ENCODE data around the gene COG4.
"Not testable (repeated sequence)": the region's sequence is repeated elsewhere in the genome, so short reads cannot be mapped to it uniquely, and the experiment has no call there.

COG4 gene

DNA sequence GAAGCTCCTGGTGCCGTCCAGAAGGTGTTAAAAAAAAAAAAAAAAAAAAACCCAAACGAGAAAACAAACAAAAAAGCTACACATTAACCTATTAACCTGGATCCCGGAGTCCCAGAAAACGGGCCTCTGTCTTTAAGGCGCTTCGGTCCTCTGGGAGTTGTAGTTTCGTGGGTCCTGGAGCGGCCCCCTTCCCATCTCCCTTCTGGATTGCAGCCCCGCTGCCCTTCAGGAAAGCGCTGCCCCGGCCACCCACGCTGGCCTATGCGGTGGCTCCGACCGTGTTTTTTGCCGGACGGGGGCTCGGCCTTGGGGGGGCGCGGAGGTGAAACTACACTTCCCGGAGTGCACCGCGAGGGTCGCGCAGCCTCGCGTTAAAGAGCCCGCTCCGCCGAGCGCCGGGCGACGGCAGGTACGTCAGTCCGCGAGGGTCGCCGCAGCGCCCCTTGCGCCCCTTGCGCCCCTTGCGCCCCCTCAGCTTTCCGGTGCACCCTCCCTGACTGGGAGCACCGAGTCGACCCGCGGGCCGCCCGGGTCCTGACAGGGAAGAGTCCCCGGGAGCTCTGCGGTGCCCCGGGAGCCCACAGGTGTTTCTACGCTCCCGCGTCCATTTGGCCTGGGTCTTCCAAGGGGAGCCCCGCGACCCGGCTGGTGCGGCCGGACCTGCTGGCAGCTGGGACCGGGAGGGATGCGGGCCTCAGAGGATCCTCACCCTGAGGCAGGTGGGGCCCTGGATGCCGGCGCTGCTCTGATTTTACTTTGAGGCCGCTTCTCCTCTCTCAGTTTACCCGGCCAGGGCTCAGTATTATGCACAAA, 68.9 kb downstream of the COG4 start, which contains the start of gene FCSK:
Gene FCSK (plus strand): TSS at position 374 of the 813 bp plus-strand sequence. CDS start 8,596 bp downstream, outside the sequence.
- peak; percentile 60 for DNase-seq

DNA sequence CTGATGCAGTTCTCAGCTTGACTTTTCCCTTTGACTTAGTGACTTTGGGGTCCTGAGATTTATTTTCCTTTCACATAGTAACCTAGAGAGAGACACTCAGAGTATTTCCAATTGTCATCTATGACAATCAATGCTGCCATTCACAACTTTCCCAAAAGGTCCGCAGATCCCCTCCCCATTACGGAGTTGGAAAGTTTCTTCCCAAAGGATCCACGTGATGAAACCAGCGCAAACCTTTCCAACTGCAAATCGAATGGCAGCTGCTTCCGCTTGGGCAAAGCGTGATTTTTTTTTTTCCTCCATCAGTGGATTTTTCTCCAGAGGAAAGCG, 69.5 kb downstream of the COG4 start:
- DNase-seq, result no peak

DNA sequence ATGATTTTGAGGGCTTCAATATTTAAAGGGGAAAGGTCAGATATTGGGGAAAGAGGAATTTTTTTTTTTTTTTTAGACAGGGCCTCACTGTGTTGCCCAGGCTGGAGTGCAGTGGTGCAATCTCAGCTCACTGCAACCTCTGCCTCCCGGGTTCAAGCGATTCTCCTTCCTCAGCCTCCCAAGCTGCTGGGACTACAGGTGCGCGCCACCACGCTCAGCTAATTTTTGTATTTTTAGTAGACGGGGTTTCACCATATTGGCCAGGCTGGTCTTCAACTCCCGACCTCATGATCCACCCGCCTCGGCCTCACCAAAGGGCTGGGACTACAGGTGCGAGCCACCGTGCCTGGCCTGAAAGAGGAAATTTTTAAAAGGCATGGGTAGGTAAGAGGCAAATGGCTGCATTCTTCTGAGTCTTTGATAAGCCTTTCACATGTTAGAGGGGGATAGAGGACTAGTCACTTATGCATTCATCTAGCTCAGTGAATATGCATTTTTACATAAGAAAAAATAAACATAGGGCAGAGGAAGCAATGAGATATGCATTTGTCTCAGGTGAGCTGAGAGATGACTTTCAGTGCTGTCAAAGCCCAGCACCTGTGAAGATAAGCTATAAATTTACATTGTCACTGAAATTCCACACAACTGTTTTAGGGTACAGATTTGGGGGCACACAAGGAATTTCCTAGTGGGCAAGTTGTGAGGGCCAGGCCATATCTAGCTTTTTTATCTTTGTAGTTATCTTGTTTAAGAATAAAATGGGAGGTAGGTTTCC, 70.0 kb downstream of the COG4 start:
- DNase-seq, result no peak

DNA sequence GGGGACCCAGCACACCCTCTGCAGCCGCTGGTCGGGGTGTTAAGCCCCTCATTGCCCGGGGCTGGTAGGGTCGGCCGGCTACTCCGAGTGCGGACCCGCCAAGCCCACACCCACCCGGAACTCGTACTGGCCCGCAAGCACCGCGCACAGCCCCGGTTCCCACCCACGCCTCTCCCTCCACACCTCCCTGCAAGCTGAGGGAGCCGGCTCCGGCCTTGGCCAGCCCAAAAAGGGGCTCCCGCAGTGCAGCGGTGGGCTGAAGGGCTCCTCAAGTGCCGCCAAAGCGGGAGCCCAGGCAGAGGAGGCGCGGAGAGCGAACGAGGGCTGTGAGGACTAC, 72.4 kb downstream of the COG4 start:
- not testable (repeated sequence) for DNase-seq

DNA sequence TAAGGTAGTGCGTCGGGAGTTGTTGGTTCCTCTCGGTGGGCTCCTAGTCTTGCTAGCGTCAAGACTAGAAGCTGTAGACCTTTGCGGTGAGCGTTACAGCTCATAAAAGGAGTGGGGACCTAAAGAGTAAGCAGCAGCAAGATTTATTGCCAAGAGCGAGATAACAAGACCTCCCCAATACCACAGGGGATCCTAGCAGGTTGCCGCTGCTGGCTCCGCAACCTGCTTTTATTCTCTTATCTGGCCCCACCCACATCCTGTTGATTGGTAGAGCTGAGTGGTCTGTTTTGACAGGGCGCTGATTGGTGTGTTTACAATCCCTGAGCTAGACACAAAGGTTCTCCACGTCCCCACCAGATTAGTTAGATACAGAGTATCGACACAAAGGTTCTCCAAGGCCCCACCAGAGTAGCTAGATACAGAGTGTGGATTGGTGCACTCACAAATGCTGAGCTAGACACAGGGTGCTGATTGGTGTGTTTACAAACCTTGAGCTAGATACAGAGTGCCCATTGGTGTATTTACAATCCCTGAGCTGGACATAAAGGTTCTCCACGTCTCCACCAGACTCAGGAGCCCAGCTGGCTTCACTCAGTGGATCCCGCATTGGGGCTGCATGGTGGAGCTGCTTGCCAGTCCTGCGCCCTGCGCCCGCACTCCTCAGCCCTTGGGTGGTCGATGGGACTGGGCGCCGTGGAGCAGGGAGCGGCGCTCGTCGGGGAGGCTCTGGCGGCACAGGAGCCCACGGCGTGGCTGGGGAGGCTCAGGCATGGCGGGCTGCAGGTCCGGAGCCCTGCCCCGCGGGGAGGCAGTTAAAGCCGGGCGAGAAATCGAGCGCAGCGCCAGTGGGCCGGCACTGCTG, 73.0 kb downstream of the COG4 start:
- DNase-seq, result not testable (repeated sequence)

DNA sequence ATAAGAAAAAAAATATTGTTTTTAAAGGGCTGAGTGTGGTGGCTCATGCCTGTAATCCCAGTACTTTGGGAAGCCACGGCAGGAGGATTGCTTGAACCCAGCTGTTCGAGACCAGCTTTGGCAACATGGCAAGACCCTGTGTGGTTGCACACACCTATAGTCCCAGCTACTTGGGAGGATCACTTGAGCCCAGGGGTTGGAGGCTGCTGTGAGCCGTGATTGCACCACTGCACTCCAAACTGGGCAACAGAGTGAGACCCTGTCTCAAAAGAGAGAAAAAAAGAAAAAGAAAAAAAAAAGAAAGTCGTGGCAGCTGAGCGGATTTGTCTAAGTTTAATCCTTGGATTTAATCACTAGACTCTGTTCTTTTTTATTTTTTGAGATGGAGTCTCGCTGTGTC, 75.3 kb downstream of the COG4 start:
- DNase-seq, result no peak

DNA sequence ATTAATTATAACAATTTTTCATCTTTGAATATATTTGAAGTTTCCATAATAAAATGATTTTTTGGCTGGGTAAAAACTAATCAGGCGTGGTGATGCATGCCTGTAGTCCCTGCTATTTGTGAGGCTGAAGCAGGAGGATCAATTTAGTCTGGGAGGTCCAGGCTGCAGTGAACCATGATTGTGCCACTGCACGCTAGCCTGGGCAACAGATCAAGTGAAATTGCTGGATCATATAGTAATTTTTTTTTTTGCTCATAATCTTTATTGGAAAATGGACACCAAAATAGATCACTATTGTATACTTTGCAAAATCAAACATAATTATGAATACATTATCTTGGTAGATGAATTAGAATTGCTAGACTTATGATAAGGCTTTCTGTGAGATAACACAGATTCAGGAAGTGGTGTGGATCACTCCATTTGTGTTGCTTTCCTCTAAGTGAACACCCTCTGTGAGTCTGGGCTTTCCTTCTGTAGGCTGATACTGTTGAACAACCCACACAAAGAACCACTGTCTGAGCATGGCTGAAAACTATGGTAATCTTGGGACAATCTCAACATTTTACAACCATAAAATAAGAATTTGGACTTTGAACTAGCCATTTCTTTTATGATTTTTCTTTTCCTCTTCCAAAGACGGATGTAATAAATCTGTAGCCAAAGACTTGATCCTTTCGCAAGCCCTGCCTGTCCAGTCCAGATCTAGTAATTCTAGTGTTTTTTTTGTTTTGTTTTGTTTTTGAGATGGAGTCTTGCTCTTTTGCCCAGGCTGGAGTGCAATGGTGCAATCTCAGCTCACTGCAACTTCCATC, 78.9 kb downstream of the COG4 start:
- no peak for DNase-seq

DNA sequence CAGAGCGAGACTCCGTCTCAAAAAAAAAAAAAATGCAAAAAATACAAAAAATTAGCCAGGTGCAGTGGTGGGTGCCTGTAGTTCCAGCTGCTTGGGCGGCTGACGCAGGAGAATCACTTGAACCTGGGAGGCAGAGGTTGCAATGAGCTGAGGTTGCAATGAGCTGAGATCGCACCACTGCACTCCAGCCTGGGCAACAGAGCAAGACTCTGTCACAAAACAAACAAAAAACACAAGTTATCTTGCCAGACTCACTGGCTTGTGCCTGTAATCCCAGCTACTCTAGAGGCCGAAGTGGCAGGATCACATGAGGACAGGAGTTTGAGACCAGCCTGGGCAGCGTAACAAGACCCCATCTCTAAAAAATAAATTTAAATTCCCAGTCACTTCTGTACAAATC, 81.0 kb downstream of the COG4 start:
- no peak for DNase-seq

DNA sequence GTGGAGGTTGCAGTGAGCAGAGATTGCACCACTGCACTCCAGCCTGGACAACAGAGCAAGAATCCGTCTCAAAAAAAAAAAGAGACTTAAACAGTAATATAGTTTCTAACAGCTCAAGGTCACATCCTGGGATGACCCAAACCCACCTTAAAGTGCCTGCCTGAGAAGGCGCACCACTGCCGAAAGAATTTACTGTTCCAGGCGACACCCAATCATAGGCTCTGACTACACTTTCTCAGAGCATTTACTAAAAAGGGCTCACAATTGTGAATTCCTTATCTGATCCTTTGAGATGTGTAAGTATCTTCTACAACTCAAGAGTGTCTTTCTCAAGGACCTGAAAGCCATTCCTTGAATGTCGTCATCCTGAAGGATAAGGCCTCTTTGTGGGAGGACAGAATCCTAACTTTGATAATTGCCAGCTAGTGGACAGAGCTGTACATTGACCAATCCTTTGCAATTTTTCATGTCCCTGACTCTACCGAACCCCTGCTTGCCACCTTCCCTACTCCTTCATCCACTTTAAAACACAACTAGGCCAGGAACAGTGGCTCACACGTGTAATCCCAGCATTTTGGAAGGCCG, 81.9 kb downstream of the COG4 start:
- DNase-seq, result no peak

DNA sequence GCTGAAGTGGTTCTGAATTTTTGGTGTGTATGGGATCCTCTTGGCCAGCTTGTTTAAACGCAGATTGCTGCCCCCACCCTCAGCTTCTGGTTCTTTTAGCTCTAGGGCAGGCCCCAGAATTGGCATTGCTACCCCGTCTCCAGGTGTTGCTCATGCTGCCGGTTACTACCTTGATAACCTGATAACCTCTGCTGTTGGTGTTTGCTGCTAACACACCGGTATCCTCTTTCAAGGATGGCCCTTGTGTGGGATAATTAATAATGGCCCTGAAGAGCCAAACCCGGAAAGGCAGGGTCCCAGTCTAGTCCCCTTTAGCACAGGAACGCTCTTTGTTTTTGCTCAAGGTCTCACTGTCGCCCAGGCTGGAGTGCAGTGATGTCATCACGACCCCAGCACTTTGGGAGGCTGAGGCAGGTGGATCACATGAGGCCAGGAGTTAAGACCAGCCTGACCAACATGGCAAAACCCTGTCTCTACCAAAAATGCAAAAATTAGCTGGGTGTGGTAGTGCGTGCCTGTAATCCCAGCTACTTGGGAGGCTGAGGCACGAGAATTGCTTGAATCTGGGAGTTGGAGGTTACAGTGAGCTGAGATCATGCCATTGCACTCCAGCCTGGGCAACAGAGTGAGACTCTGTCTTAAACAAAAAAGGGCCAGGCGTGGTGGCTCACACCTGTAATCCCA, 83.2 kb downstream of the COG4 start:
- no peak for DNase-seq

DNA sequence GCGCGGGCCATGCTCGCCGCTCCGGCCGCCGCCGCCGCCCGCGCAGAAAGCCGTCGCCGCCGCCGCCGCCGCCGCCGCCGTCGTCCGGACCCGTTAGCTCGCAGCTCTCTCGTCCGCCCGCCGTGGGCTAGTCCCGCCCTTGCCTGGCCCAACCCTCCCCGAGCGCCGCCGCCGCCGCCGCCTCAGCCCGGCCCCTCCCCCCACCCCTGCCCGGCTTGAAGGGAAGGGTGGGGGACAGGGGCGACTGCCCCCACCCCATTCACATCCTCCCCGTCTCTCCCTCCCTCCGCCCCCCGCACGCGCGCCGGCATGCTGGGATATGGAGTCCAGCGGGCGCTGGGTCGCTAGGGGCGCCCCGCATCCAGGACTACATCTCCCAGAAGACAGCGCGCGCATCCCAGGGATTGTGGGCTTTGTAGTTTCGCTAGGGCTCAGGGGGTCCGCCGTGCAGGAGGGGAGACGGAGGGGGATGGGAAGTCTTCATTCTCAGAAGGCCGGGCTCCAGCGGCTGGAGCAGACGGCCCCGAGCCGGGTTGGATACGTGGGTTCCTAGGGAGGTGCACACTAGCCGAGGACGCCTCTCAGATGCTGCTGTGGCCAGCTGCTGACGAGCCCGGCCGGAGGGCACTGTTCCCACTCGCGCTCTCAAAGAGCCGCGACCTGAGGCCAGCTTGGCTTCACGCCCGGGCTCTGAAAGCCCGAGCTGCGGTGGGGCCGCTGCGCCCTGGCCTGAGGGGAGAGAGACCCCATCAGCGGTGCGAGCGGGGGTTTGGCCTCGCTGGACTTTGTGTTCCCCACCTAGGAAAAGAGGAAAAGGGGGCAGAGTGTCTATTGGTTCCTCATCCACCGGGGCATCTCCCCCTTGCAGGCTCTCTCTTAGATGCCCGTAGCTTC, 84.1 kb downstream of the COG4 start, which contains the start of gene ST3GAL2:
Gene ST3GAL2 (minus strand): TSS at position 132 of the 894 bp plus-strand sequence. CDS start 40,570 bp downstream, outside the sequence.
- DNase-seq, result peak; percentile 98

DNA sequence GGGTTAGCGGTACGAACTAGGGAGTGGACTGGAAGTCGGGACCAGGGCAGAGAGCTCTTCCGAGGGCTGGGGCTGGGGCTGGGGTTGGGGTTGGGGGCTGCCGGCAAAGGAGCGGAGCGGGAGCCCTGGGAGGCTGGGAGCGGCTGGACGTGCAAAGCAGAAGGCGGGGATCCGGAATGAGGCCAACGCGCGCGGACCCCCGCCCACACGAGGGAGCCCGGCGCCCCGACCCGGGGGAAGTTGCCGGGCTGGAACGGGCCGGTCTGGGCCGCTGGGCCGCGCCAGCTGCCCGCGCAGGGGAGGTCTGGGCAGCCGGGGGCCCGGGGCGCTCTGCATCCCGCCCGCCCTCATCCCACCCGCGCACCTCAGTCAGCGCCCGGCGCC, 84.8 kb downstream of the COG4 start:
- DNase-seq, result no peak

DNA sequence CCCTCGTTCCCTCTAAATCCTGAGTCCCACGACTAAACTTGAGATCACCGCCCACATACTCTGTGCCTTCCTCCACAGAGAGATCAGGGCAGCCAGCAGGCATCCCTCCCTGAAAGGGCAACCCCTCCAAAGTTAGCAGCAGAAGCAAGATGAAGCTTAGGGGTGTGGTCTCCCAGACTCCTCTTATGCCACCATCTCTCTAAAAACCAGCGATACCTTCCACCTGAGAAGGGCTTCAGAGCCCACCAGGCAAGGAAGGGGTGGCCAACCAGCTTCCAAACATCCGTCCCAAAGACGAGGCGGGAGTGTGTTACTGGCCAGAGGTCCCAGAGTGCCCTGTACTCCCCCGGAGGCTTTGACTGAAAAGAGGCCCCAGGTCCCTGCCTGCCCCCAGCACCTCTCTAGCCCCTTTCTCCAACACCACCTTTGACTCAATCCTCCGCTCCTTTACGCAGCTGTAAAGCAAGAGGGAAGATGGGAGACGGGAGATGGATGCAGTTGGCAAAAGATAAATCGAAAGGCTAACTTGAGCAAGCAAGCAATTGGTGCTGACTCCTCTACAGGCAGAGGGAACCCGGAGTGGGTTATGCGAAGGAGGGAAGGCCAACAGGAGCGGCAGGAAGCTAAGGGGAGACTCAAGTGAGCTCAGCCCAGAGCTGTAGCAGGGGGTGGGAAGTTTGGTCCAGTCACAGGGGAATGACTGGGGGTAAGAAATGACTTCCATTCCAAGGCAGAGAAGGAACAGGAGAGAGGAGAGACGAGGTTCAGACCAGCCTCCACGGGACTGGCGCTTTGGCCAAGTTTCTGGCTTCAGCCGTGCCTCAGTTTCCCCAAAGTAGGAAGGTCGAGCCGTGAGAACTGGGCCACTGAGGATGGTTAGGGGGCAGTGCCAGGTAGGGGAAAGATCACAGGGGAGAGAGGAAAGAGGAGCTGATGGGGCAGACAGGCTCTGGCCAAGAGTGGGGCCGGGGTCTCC, 85.5 kb downstream of the COG4 start:
- peak; percentile 41 for DNase-seq

DNA sequence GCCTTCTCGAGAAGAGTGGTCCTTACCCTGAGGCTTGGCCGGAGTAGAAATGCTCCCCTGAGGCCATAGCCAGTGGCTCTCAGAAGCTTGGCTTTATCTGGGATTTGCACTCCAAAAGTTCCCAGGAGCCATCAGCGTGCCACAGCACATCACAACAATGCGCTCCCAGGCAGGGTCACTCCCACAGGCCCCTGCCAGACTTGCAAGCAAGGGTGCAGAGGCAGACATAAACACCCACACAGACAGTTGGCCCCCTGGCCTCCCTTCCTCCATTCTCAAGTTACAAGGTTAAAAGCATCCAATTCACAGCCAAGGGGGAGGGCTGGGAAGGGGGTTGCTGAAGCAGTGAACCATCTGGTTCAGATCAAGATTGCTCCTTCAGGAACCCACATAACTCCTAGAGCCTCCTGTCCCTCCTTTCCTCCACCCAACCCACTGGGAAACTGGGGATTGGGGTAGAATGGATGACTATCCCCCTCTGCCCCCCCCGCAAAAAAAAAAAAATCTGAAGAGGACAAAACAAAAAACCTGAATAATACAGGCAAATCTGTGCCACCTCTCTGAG, 86.3 kb downstream of the COG4 start:
- DNase-seq, result peak; percentile 95

DNA sequence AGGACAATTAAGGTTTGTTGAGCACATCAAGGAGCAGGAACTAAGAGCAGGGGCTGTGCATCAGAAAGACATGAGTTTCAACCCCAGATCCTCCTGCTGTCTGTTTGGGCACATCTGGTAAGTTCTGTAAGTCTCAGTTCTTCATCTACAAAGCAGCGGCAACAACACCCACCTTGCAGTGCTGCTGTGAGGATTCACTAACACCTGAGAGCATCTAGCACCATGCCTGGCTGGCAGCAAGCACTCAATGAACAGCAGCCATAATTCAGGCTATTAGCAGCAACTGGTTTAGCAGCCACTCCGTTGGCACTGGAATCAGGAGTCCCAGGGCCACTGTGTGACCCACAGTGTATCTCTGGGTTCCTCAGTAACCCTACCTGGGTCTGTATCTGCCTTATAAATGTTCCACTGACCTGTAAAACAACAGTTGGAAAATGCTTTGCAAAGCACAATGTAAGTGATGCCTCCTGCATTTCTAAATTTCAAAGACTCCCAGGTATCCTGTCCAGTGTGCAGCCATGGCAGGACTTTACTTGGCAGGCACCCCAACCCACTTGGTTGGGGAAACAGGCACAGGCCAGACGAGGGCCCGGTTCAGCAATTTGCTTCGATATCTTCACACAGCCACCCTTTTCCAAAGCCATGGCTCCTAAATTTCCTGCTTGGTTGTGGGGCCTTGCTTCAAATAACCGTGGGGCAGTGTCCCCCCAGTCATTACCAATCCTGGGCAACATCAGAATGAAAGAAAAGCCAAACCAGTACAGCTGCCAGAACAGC, 88.7 kb downstream of the COG4 start:
- no peak for DNase-seq

DNA sequence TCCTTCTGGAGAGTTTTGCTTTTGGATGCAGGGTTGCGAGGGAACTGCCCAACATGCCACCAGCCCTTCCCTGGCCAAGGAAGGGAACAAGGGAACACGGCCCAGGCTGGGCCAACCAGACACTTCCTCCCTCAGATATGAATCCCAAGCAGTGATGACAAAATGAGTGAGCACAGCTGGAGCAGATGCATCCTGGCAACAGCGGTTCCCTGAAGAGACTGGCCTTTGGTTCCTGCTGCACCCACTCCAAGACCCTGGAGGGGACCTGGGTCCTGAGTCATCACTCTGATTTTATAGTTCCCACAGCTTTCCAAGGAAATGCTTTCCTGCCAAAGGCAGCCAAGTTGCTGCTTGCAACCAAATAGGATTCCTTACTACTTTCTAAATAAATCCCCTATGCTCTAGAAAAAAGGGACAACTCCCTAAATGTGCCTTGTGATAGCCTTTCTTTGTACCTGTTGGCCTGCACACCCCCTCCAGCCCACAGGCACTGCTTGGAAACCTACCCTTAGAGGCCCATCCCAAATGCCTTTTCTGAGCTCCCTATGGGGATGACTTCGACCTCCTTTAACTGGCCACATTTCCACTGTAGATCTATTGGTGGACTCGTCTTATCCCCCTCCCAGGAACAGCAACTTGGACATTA, 89.8 kb downstream of the COG4 start:
- DNase-seq, result peak; percentile 90

All from fibroblast of skin of scalp (primary cell).